Panc1 (cell line): Measurements from ENCODE around the gene TRPM6. TPM values are rescaled to one million over a fixed set of nuclear protein-coding genes. Genes with fewer than 3 reads are reported as not detected.
A peak's percentile ranks its signal among the peaks of the same experiment; 100 is the strongest.

Source experiments
- ATAC-seq: fragments of 200-7000 bp; cut with Tn5 transposase; 2 replicates; pipeline ENCODE4 v1.9.1; 2020; ENCODE audit warnings: mild to moderate bottlenecking, moderate library complexity
- Bru-seq: library from RNA; stranded (reverse); fragments of 400-500 nt; gene quantifications from one replicate; lab custom pipeline; 2021; lab: Mats Ljungman, UMichigan
- BruChase-seq, 2 experiments: library from RNA; stranded (reverse); fragments of 400-500 nt; gene quantifications; one replicate each; lab custom pipeline; 2021; lab: Mats Ljungman, UMichigan
- BruUV-seq: library from RNA; stranded (reverse); fragments of 400-500 nt; replicated peaks from 2 replicates; lab custom pipeline; 2021; lab: Mats Ljungman, UMichigan
- CTCF ChIA-PET: fragments of 300-600 bp; sonication (Branson Sonifier 250); formaldehyde crosslinking; loops from one replicate; lab custom pipeline; 2022; ENCODE audit warnings: antibody characterized with exemption; lab: Charles Lee
- POLR2A ChIA-PET: fragments of 300-600 bp; sonication (Branson Sonifier 250); formaldehyde crosslinking; loops from one replicate; lab custom pipeline; 2022; ENCODE audit warnings: antibody characterized with exemption; lab: Charles Lee
- DNase-seq: peaks from one replicate; pipeline ENCODE4 v3.0.0-alpha.2; 2010; ENCODE audit warnings: low read depth, low spot score
- H3K27ac ChIP-seq: 2 replicates; pipeline ENCODE4 v1.5.1; 2011; ENCODE audit warnings: mild to moderate bottlenecking, low read length, inconsistent platforms
- H3K27me3 ChIP-seq: fragments of 200-500 bp; sonication (Bioruptor generic); 2 replicates; pipeline ENCODE4 v1.6.0; 2014; ENCODE audit warnings: low read length, inconsistent platforms; ENCODE audit not compliant: control insufficient read depth, insufficient read depth
- H3K36me3 ChIP-seq: fragments of 200-500 bp; sonication (Bioruptor generic); 2 replicates; pipeline ENCODE4 v1.5.1; 2014; ENCODE audit warnings: inconsistent platforms, mild to moderate bottlenecking, low read length, moderate library complexity; ENCODE audit not compliant: control insufficient read depth, insufficient read depth
- H3K4me1 ChIP-seq: 2 replicates; pipeline ENCODE4 v1.5.1; 2011; ENCODE audit warnings: inconsistent platforms, mild to moderate bottlenecking, low read length, moderate library complexity; ENCODE audit not compliant: control insufficient read depth, insufficient read depth
- H3K4me3 ChIP-seq, 2 experiments: 2 replicates each; pipeline ENCODE4 v1.5.1; 2011 to 2012; ENCODE audit warnings: low read depth in 2 of 2, low read length in 2 of 2, mild to moderate bottlenecking in 2 of 2, inconsistent platforms in 1 of 2, moderate library complexity in 1 of 2
- H3K9me3 ChIP-seq: fragments of 200-500 bp; sonication (Bioruptor generic); 2 replicates; pipeline ENCODE4 v1.5.1; 2014; ENCODE audit warnings: low read depth, mild to moderate bottlenecking, inconsistent platforms, low read length, moderate library complexity; ENCODE audit not compliant: control insufficient read depth, insufficient read depth
- POLR2AphosphoS5 ChIP-seq: IDR thresholded peaks from 2 replicates; pipeline ENCODE4 v1.6.1; 2012; ENCODE audit warnings: mild to moderate bottlenecking, low read depth, low read length, moderate library complexity
- REST ChIP-seq, 2 experiments: IDR thresholded peaks; 2 replicates each; pipeline ENCODE4 v1.6.1; 2011 to 2012; ENCODE audit warnings: low read depth in 2 of 2, control low read depth in 1 of 2, low read length in 1 of 2, mild to moderate bottlenecking in 1 of 2, moderate library complexity in 1 of 2; ENCODE audit not compliant: insufficient read depth in 1 of 2
- SIN3A ChIP-seq: IDR thresholded peaks from 2 replicates; pipeline ENCODE4 v1.6.1; 2012; ENCODE audit warnings: low read depth, mild to moderate bottlenecking, low read length, moderate library complexity, borderline replicate concordance; ENCODE audit not compliant: insufficient read depth
- TCF7L2 ChIP-seq: IDR thresholded peaks from 2 replicates; pipeline ENCODE4 v1.6.1; 2011; ENCODE audit warnings: mild to moderate bottlenecking, low read depth, low read length, inconsistent platforms
- in situ Hi-C: cut with HindIII; loops from 2 replicates; pipeline ENCODE4 v1.10.0; 2016; ENCODE audit warnings: low sequenced_read_pairs, low pct_unique_long_range_greater_than_20kb
- intact Hi-C: fragments of 100-400 bp; cut with micrococcal nuclease; formaldehyde crosslinking; loops from one replicate; pipeline ENCODE4 v1.10.0; 2022; ENCODE audit not compliant: unreplicated experiment
- long read RNA-seq: library from polyadenylated mRNA; unstranded; transcript quantifications from one replicate; pipeline ENCODE4 v2.0.0, GENCODE V29; 2021; ENCODE audit not compliant: unreplicated experiment
- polyA plus RNA-seq: library from polyadenylated mRNA; unstranded; fragments of >200 nt; gene quantifications from one replicate; pipeline ENCODE4 v1.2.1, GENCODE V29; 2012; ENCODE audit warnings: missing spikeins; ENCODE audit not compliant: insufficient read length
- total RNA-seq: library from RNA; stranded (reverse); gene quantifications from one replicate; pipeline ENCODE4 v1.2.1, GENCODE V29; 2021; ENCODE audit not compliant: unreplicated experiment
- TF ChIP-seq, protein P1 (sequence below): fragments of 450-650 bp; IDR thresholded peaks from 2 replicates; pipeline ENCODE4 v1.5.1; 2017; ENCODE audit warnings: mild to moderate bottlenecking

The TRPM6 gene, protein sequence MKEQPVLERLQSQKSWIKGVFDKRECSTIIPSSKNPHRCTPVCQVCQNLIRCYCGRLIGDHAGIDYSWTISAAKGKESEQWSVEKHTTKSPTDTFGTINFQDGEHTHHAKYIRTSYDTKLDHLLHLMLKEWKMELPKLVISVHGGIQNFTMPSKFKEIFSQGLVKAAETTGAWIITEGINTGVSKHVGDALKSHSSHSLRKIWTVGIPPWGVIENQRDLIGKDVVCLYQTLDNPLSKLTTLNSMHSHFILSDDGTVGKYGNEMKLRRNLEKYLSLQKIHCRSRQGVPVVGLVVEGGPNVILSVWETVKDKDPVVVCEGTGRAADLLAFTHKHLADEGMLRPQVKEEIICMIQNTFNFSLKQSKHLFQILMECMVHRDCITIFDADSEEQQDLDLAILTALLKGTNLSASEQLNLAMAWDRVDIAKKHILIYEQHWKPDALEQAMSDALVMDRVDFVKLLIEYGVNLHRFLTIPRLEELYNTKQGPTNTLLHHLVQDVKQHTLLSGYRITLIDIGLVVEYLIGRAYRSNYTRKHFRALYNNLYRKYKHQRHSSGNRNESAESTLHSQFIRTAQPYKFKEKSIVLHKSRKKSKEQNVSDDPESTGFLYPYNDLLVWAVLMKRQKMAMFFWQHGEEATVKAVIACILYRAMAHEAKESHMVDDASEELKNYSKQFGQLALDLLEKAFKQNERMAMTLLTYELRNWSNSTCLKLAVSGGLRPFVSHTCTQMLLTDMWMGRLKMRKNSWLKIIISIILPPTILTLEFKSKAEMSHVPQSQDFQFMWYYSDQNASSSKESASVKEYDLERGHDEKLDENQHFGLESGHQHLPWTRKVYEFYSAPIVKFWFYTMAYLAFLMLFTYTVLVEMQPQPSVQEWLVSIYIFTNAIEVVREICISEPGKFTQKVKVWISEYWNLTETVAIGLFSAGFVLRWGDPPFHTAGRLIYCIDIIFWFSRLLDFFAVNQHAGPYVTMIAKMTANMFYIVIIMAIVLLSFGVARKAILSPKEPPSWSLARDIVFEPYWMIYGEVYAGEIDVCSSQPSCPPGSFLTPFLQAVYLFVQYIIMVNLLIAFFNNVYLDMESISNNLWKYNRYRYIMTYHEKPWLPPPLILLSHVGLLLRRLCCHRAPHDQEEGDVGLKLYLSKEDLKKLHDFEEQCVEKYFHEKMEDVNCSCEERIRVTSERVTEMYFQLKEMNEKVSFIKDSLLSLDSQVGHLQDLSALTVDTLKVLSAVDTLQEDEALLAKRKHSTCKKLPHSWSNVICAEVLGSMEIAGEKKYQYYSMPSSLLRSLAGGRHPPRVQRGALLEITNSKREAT (N-terminal part only)
- 0.05 TPM for total RNA-seq
- 0.04 TPM for polyA plus RNA-seq
- Bru-seq, nascent RNA = percentile 18 among the genes with signal in this experiment
- BruChase-seq, experiment 1, labeled RNA remaining after a 2-hour chase = percentile 15 among the genes with signal in this experiment
- percentile 15 among the genes with signal in this experiment for BruChase-seq, experiment 2, labeled RNA remaining after a 6-hour chase
- long read RNA-seq = 0 reads

DNA sequence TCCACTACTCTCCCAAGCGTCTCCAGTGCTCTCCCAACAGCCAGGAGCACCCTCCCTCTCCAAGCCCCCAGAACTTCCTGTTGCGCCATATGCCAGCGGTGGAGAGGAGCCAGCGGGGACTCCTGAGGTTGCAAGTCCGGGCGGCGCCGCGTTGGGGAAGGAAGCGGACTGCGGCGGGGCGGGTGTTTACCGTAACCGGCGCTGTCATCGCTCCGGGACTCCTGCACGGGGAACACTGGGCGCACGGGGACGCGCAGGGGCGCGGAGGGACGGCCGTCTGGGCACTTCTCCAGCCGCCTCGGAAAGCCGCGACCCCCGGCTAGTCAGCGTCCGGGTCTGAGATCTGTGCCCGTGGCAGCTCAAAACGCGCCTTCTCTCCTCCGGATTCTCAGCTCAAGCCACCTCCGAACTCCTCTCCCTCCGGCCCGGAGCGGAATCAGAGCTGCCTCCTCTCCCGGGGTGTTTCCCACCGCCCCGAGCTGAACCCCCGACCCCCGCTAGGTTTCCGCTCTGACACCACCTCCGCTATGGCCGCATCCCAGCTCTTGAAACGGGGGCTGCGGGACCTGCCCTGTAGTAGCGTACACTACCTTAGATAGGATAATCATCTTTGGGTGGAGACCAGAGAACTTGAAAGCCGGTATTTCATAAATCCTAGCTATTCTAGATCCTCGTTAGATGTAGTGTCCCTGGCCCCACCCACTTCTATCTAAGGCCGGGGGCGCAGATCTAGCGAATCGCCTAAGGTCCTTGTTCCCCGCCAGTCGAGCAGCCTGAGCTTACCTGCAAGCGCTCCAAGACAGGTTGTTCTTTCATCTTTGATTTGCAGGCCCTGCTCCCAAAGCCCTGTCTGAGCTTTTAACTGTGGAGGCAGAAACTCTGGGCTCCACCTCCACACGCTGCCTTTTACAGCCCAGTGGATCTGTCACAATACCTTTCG, at the start of gene TRPM6:
Gene TRPM6 (minus strand): TSS at position 881 of the 940 bp plus-strand sequence. CDS start 65 bp downstream, at position 816.
- in situ Hi-C loops = no loop called here
- intact Hi-C loops = loop anchor here (10.0 kb wide), 1 partner anchor 83 kb away; no protein-coding TSS in a partner anchor
- no peaks in the 10 kb centered on the region for H3K4me1 ChIP-seq
- no peaks in the 10 kb centered on the region for H3K36me3 ChIP-seq
- H3K4me3 ChIP-seq = peak within 1 kb of the TSS; percentile 49 to 59
- H3K27ac ChIP-seq = no peak within 1 kb of the TSS
- CTCF ChIA-PET = no interaction called here
- POLR2A ChIA-PET = interaction anchor here (0.6 kb wide), 1 partner anchor 20 kb away, joined by 5 read pairs; no protein-coding TSS in a partner anchor
- ATAC-seq (peak; percentile 81), DNase-seq (no peak)
- BruUV-seq = no TSS peak
- no peak for TF ChIP-seq SIN3A
- no peak for TF ChIP-seq REST (IDR thresholded peaks at IDR 0.05; ENCODE audit: insufficient read depth in 1 of 2, low read depth in 2 of 2, low read length in 1 of 2)
- TF ChIP-seq, protein P1, sequence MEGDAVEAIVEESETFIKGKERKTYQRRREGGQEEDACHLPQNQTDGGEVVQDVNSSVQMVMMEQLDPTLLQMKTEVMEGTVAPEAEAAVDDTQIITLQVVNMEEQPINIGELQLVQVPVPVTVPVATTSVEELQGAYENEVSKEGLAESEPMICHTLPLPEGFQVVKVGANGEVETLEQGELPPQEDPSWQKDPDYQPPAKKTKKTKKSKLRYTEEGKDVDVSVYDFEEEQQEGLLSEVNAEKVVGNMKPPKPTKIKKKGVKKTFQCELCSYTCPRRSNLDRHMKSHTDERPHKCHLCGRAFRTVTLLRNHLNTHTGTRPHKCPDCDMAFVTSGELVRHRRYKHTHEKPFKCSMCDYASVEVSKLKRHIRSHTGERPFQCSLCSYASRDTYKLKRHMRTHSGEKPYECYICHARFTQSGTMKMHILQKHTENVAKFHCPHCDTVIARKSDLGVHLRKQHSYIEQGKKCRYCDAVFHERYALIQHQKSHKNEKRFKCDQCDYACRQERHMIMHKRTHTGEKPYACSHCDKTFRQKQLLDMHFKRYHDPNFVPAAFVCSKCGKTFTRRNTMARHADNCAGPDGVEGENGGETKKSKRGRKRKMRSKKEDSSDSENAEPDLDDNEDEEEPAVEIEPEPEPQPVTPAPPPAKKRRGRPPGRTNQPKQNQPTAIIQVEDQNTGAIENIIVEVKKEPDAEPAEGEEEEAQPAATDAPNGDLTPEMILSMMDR = no peak
- TF ChIP-seq POLR2AphosphoS5 = no peak
- TF ChIP-seq TCF7L2 = no peak
- peaks cover 9% of the 10 kb centered on the region for H3K27me3 ChIP-seq
- no peaks in the 10 kb centered on the region for H3K9me3 ChIP-seq
